C4-2B (cell line): ENCODE results near the gene VSTM4.

Source experiments
- CTCF ChIP-seq: fragments of 450-650 bp; conservative IDR thresholded peaks from 2 replicates; pipeline ENCODE4 v1.5.1; 2017; ENCODE audit warnings: mild to moderate bottlenecking
- ZFX ChIP-seq: fragments of 450-650 bp; IDR thresholded peaks from 2 replicates; pipeline ENCODE4 v1.6.1; 2017

GRCh38 chr10:48983648-48984351 lies 131.5 kb downstream of the VSTM4 start:
- TF ChIP-seq ZFX (no peak), CTCF (no peak)
